Effector CD4-positive, alpha-beta T cell (primary cell): ENCODE results near the gene FKRP.

ENCODE experiments used
- DNase-seq: peaks from one replicate; pipeline ENCODE4 v3.0.0-alpha.2; 2020

FKRP gene

GRCh38 chr19:46732172-46732938, 13.5 kb upstream of the FKRP start:
- no peak for DNase-seq

DNA sequence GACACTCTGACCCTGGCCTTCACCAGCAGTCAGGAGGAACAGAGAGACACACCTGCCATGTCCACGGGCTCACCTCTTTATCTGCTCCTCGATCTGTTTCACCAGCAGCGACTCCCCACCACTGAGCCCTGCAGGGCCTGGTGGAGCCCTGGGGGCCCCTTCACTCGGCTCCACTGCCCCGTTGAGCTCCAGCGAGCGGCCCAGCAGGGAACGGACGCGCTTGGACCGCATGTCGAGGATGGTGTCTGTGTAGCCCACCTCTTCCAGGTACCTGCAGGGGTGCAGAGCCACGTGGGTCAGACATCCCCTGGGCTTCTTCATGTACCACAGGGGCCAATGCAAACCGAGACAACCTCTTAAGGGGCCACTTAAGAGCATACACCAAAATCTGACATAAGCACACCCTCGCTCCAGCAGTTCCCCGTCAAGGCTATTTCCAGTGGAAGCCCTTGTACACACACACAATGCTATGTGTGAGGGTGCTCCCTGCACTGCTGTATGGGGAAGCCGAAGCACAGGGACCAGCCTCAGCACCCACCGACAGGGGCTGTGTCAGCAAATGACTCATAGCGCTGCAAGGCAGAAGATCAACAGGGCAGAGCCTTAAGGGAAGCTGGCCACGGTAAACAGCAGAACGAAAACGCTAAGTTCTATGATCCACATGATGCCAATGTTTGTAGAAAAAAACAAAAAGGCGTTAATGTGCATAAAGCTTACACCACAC, 12.7 kb upstream of the FKRP start:
- no peak for DNase-seq

- DNase-seq, result no peak
These were observed 12.1 kb upstream of the FKRP start for GRCh38 chr19:46733690-46734292.

GRCh38 chr19:46736531-46737297, 9.1 kb upstream of the FKRP start:
- DNase-seq, result no peak

DNA sequence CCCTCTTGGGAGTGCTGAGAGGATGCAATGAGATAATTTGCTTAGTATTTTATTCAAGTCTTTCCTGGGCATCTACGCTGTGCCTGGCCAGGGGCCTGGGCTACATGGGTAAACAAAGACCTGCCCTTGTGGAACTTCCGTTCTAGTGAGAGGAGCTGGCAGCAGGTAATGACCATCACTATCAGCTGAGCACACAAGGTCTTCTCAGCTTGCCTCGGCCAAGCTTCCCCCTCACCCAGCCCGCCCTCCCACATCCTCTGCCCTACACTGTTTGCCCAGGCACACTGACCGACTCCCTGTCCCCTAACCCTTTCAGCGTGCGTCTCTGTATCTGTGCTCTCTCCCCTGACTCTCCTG, 8.6 kb upstream of the FKRP start:
- DNase-seq, result no peak

- DNase-seq, result no peak
These were observed 8.1 kb upstream of the FKRP start for GRCh38 chr19:46737761-46738171.

- no peak for DNase-seq
These were observed 6.5 kb upstream of the FKRP start for GRCh38 chr19:46739290-46739771.

GRCh38 chr19:46741447-46741846, 4.4 kb upstream of the FKRP start:
- DNase-seq, result no peak

DNA sequence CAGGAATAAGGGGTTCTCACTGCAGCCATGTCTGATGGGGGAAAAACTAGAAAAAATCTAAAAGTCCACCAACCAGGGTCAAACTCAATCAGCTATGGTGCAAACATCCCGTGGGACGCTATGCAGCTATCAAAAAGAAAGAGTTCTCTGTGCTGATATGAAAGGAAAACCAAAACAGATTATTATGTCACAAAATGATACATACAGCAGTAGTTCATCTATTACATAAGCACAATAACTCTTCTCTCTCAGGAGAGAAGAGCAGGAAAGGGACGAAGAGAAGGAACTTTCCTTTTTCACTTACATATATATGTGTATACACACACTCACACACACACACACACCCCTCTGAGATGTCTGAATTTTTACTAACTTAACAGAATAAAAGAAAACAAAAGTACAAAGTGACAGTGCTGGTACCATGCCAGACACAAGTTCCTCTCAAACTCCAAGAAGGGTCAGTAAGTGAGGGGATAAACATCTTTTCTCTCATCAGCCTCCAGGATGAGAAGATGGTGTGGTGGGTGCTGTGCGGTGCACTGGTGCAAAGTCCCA, 2.9 kb upstream of the FKRP start:
- DNase-seq, result no peak

GRCh38 chr19:46744005-46744691, 1.7 kb upstream of the FKRP start:
- DNase-seq, result no peak

DNA sequence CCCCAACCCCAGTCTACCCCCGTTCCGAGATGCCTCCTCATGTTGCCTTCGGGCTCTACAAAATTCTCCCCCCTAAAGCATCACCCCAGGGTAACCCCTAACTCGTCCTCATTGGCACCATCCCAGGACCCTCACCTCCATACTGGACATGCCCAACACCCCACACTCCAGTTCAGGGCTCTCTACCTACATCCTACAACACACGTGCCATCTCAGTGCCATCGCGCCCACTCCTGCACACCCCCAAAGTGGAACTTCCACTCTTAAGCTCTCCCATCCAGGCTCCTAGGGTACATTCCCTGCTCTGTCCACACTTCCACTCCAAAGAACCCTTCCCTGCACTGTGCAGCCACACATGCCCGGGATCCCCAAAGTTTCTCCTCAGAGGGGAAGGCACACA, 827 bp upstream of the FKRP start:
- DNase-seq, result no peak

- DNase-seq, result peak; percentile 42
These were observed 612 bp downstream of the FKRP start, which contains the start of gene STRN4 for GRCh38 chr19:46746281-46747057. STRN4 (minus strand) TSS chr19:46746450; CDS start chr19:46746430, 20 bp downstream.

- DNase-seq, result peak; percentile 73
These were observed 2.7 kb downstream of the FKRP start for GRCh38 chr19:46748325-46749109.

GRCh38 chr19:46753420-46754155, 7.7 kb downstream of the FKRP start:
- DNase-seq, result peak; percentile 66

GRCh38 chr19:46755077-46755852, 9.4 kb downstream of the FKRP start:
- no peak for DNase-seq

GRCh38 chr19:46755853-46756543, 10.1 kb downstream of the FKRP start:
- no peak for DNase-seq

GRCh38 chr19:46756544-46756888, 10.7 kb downstream of the FKRP start:
- no peak for DNase-seq

DNA sequence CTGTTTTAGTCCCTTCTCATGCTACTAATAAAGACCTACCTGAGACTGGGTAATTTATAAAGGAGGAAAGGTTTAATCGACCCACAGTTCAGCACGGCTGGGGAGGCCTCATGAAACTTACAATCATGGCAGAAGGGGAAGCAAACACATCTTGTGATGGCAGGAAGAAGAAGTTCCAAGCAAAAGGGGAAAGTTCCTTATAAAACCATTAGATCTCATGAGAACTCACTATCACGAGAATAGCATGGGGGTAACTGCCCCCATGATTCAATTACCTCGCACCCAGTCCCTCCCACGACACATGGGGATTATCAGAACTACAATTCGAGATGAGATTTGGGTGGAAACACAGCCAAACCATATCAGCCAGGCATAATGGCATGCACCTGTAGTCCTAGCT, 13.3 kb downstream of the FKRP start:
- DNase-seq, result no peak
